Measurements from ENCODE around the gene NELFE.
"Not testable (repeated sequence)": the region's sequence is repeated elsewhere in the genome, so short reads cannot be mapped to it uniquely, and the experiment has no call there.

Gene NELFE

GRCh38 chr6:31979238-31979898 lies 20.6 kb upstream of the NELFE start:
- no peak for TF ChIP-seq CTCF (IDR thresholded peaks at IDR 0.05; ENCODE audit: borderline replicate concordance, control extremely low read depth, extremely low read depth, insufficient read depth, missing control alignments)
- DNase-seq (ENCODE audit: low spot score) = no peak
- in situ Hi-C loops (cut with MboI; ENCODE audit: low sequenced_read_pairs, unreplicated experiment) = no loop called here

GRCh38 chr6:31978831-31979230 lies 20.1 kb upstream of the NELFE start:
- no peak for TF ChIP-seq CTCF (IDR thresholded peaks at IDR 0.05; ENCODE audit: borderline replicate concordance, control extremely low read depth, extremely low read depth, insufficient read depth, missing control alignments)
- no peak for DNase-seq (ENCODE audit: low spot score)
- in situ Hi-C loops (cut with MboI; ENCODE audit: low sequenced_read_pairs, unreplicated experiment) = no loop called here

- DNase-seq (ENCODE audit: low spot score) = no peak
- in situ Hi-C loops (cut with MboI; ENCODE audit: low sequenced_read_pairs, unreplicated experiment) = no loop called here
- no peak for TF ChIP-seq CTCF (IDR thresholded peaks at IDR 0.05; ENCODE audit: borderline replicate concordance, control extremely low read depth, extremely low read depth, insufficient read depth, missing control alignments)
Observed at GRCh38 chr6:31977816-31978431, 19.2 kb upstream of the NELFE start.

GRCh38 chr6:31976065-31976464 lies 17.3 kb upstream of the NELFE start:
- in situ Hi-C loops (cut with MboI; ENCODE audit: low sequenced_read_pairs, unreplicated experiment); DNase-seq (ENCODE audit: low spot score): not testable (repeated sequence)

- TF ChIP-seq CTCF (IDR thresholded peaks at IDR 0.05; ENCODE audit: borderline replicate concordance, control extremely low read depth, extremely low read depth, insufficient read depth, missing control alignments) = no peak
- in situ Hi-C loops (cut with MboI; ENCODE audit: low sequenced_read_pairs, unreplicated experiment) = no loop called here
- DNase-seq (ENCODE audit: low spot score) = no peak
Observed at GRCh38 chr6:31972709-31973350, 14.1 kb upstream of the NELFE start.

- no peak for TF ChIP-seq CTCF (IDR thresholded peaks at IDR 0.05; ENCODE audit: borderline replicate concordance, control extremely low read depth, extremely low read depth, insufficient read depth, missing control alignments)
- in situ Hi-C loops (cut with MboI; ENCODE audit: low sequenced_read_pairs, unreplicated experiment) = no loop called here
Observed at GRCh38 chr6:31971993-31972708, 13.4 kb upstream of the NELFE start, which contains the start of gene DXO. DXO (minus strand) TSS chr6:31972138; CDS start chr6:31971675, 463 bp downstream.

More at GRCh38 chr6:31971993-31972708, 13.4 kb upstream of the NELFE start, which contains the start of gene DXO:
- DNase-seq (ENCODE audit: low spot score) = peak; percentile 99

Measured in GM13976 (cell line).